Measurements from ENCODE around the gene FAM120B.

The FAM120B gene

DNA sequence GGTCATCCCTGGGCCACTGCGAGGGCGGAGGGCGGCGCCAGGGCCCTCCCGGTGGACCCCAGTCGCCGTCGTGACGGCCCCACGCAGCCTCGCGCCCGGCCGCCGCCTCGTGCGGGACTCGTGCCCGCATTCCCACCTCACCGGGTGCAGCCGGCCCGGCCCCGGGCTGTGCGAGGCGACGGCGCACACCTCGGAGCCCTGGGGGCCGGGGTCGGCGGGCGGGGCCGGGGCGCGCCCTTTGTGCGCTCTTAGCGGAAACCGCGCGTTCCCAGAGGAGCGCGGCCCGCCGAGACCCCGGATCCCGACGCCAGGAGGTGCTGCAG is 10.2 kb upstream of the FAM120B start:
- H3K27me3 ChIP-seq (ENCODE audit: control insufficient read depth, insufficient read depth, low read length) = peaks cover 63% of the 10 kb centered on the region
- peak overlapping the region; percentile 91 for H3K4me2 ChIP-seq (ENCODE audit: low read length)
- H3K9me3 ChIP-seq (replicated peaks; ENCODE audit: low read length) = no peaks in the 10 kb centered on the region
- H3K4me3 ChIP-seq (ENCODE audit: low read length) = peak overlapping the region; percentile 66
- no peaks in the 10 kb centered on the region for H3K36me3 ChIP-seq (ENCODE audit: insufficient read depth, low read length)
- H3K9ac ChIP-seq (ENCODE audit: low read depth, low read length) = no peak overlapping the region
- peaks cover 16% of the 10 kb centered on the region for H3K4me1 ChIP-seq (ENCODE audit: control insufficient read depth, insufficient read depth, low read length)

DNA sequence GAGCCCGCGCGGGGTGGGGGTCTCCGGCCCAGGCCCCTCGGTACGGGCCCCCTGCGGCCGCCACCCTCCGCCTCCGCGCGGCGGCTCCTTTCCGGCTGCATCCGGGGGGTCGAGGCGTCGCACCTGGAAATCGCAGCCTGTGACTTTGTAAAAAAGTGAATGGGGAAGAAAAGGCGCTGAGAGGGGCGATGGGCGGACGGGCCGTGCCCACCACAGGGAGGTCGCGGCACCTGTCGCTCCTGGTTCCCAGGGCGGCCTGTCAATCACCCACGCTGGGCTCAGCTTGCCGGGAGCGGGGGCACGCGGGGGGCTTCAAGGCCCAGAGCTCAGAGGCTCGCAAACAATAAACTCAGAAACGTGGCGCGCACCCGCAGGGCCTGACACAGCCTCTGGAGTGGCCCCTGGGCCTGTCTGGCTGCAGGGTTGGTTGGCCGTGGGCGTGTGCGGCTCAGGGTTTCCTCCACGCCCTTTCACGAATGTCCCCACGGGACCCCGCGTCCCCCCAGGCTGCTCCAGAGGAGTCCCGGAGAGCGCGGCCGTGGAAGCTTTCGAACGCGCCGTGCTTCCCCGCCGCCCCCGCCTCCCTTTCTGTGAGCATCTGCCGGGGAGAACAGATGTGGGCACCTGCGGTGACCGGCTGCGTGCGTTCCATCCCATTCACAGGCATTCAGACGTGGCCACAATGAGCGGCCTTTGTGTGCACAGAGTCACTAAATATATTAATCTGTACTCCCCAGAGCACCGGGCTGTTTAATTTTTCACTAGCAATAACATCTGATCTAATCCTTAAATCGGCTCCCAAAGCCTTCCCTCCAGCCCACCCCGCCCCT is 9.6 kb upstream of the FAM120B start:
- no peaks in the 10 kb centered on the region for H3K36me3 ChIP-seq (ENCODE audit: insufficient read depth, low read length)
- H3K27me3 ChIP-seq (ENCODE audit: control insufficient read depth, insufficient read depth, low read length) = peaks cover 57% of the 10 kb centered on the region
- no peak overlapping the region for H3K9ac ChIP-seq (ENCODE audit: low read depth, low read length)
- H3K9me3 ChIP-seq (replicated peaks; ENCODE audit: low read length) = no peaks in the 10 kb centered on the region
- H3K4me1 ChIP-seq (ENCODE audit: control insufficient read depth, insufficient read depth, low read length) = peaks cover 11% of the 10 kb centered on the region
- H3K4me3 ChIP-seq (ENCODE audit: low read length) = no peak overlapping the region
- H3K4me2 ChIP-seq (ENCODE audit: low read length) = no peak overlapping the region

DNA sequence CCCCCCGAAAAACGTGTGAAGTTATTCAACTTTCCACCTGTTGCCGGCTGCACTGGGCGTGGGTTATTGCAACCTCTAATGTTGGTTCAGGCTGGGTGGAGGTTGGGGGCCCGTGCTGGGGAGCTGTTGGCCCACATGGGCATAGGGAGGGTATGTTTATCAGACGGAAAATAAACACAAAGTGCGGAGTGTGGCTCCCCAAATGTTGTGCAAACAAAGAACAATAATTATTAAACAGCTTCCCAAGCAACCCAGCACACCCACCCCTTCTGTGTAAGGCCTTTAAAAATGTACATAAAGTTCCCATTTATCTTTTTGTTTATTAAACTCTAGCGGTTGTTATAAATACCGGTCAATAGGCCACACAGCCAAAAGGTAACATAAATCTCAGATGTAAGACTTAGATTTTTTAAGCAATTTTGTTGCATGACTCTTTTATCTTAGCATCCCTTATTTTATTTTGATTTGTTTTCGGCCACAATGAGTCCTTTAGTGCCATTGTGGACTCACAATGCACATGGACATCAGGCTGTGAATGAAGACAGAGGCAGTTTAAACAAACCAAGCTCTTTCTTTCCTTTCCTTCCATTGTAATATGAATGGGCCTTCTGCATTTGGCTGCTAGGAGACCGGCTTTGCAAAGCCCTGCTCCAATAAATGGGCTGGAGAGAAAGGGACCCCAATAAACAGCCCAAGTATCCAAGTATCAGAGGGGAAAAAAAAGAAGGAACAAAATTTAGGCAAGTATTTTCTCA is 8.8 kb upstream of the FAM120B start:
- no peaks in the 10 kb centered on the region for H3K36me3 ChIP-seq (ENCODE audit: insufficient read depth, low read length)
- H3K4me1 ChIP-seq (ENCODE audit: control insufficient read depth, insufficient read depth, low read length) = peaks cover 11% of the 10 kb centered on the region
- peaks cover 49% of the 10 kb centered on the region for H3K27me3 ChIP-seq (ENCODE audit: control insufficient read depth, insufficient read depth, low read length)
- no peak overlapping the region for H3K4me3 ChIP-seq (ENCODE audit: low read length)
- no peak overlapping the region for H3K9ac ChIP-seq (ENCODE audit: low read depth, low read length)
- H3K4me2 ChIP-seq (ENCODE audit: low read length) = no peak overlapping the region
- H3K9me3 ChIP-seq (replicated peaks; ENCODE audit: low read length) = no peaks in the 10 kb centered on the region

DNA sequence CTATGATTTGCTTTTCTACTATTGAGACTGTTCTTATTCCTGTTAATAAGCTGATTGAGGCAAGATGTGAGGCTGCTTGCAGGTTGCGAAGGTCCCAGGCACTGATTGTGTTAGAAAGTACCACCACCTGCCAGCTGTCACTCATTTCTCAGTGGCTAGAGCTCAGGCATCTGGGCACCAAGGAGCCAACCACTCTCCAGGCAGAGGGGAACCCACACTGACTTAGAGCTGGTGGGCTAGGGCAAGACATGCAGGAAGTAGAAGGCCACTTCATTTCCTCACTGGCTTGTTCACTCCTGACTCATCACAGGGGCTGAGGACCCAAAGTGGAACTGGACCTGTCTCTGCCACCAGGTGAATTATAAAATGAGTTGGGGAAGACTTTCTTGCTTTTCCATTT is 7.9 kb upstream of the FAM120B start:
- H3K4me2 ChIP-seq (ENCODE audit: low read length) = no peak overlapping the region
- H3K4me1 ChIP-seq (ENCODE audit: control insufficient read depth, insufficient read depth, low read length) = peaks cover 11% of the 10 kb centered on the region
- no peaks in the 10 kb centered on the region for H3K9me3 ChIP-seq (replicated peaks; ENCODE audit: low read length)
- peaks cover 40% of the 10 kb centered on the region for H3K27me3 ChIP-seq (ENCODE audit: control insufficient read depth, insufficient read depth, low read length)
- no peaks in the 10 kb centered on the region for H3K36me3 ChIP-seq (ENCODE audit: insufficient read depth, low read length)
- H3K9ac ChIP-seq (ENCODE audit: low read depth, low read length) = no peak overlapping the region
- no peak overlapping the region for H3K4me3 ChIP-seq (ENCODE audit: low read length)

DNA sequence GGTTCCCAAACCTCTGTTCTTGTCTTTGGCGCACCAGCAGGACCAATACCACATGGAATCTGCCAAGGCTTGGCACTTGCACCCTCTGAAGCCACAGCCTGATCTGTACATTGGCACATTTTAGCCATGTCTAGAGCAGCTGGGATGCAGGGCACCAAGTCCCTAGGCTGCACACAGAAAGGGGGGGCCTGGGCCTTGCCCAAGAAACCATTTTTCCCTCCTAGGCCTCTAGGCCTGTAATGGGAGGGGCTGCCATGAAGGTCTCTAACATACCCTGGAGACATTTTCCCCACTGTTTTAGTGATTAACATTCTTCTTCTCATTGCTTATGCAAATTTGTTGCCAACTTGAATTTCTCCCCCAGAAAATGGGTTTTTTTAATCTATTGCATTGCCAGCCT is 5.4 kb upstream of the FAM120B start:
- peaks cover 15% of the 10 kb centered on the region for H3K27me3 ChIP-seq (ENCODE audit: control insufficient read depth, insufficient read depth, low read length)

DNA sequence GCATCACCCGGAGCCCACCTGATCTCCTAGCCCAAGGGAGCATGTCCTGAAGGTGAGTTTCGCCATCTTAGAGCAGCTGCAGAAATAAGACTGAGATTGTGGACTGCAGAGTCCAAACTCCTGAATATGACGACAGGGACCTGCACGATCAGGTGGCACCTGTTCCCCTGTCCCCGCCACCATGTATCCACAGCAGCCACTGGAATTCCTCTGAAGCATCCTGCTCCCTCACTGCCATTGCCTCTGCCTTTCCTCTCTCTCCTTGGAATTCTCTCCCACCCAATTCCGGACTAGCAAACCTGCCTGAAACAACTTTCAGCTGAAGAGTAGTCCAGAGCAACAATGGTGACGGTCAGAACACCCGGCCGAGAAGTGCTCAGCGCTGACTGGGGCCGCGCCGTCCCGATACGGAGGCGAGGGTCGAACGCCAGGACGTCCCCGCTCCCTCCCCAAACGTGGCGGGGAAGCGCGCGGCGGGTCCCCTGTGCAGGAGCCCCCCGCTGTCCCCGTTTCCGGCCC is 694 bp upstream of the FAM120B start:
- Histone ChIP-seq H3K27me3 (ENCODE audit: control insufficient read depth, insufficient read depth, low read length) (no peaks in the 10 kb centered on the region), H3K4me1 (ENCODE audit: control insufficient read depth, insufficient read depth, low read length) (peaks cover 22% of the 10 kb centered on the region), H3K4me3 (ENCODE audit: low read length) (peak overlapping the region; percentile 87), H3K9me3 (replicated peaks; ENCODE audit: low read length) (no peaks in the 10 kb centered on the region), H3K36me3 (ENCODE audit: insufficient read depth, low read length) (no peaks in the 10 kb centered on the region), H3K9ac (ENCODE audit: low read depth, low read length) (peak overlapping the region; percentile 96), H3K4me2 (ENCODE audit: low read length) (peak overlapping the region; percentile 95)

More for the DNA sequence above, 5.4 kb upstream of the FAM120B start:
- H3K9ac ChIP-seq (ENCODE audit: low read depth, low read length) = no peak overlapping the region
- no peak overlapping the region for H3K4me3 ChIP-seq (ENCODE audit: low read length)
- no peaks in the 10 kb centered on the region for H3K36me3 ChIP-seq (ENCODE audit: insufficient read depth, low read length)
- no peak overlapping the region for H3K4me2 ChIP-seq (ENCODE audit: low read length)
- H3K4me1 ChIP-seq (ENCODE audit: control insufficient read depth, insufficient read depth, low read length) = peaks cover 8% of the 10 kb centered on the region
- H3K9me3 ChIP-seq (replicated peaks; ENCODE audit: low read length) = no peaks in the 10 kb centered on the region

DNA sequence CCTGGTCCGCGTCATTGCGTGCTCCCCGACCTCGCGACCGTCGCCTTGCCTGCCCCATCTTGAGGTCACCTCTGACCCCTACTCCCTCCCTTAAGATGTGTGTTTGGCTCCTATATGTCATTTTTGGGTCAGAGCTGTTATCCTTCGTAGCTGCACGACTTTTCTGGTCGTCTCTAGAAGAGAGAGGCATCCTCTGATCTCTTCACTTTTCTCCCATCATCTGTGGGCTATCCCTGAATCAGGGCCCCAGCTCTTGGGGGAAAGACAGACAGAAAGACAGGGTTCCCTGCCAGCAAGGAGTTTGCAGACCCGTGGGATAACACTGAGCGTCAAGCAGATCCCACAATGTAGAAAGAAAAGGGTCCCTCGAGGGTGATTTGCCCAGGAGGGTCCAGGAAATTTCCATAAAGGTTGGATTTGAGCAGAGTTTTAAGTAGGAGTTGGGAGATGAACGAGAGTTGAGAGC is 555 bp downstream of the FAM120B start:
- Histone ChIP-seq H3K4me2 (ENCODE audit: low read length) (peak overlapping the region; percentile 95), H3K9me3 (replicated peaks; ENCODE audit: low read length) (no peaks in the 10 kb centered on the region), H3K36me3 (ENCODE audit: insufficient read depth, low read length) (no peaks in the 10 kb centered on the region), H3K4me3 (ENCODE audit: low read length) (peak overlapping the region; percentile 87), H3K4me1 (ENCODE audit: control insufficient read depth, insufficient read depth, low read length) (peaks cover 22% of the 10 kb centered on the region), H3K9ac (ENCODE audit: low read depth, low read length) (peak overlapping the region; percentile 96), H3K27me3 (ENCODE audit: control insufficient read depth, insufficient read depth, low read length) (no peaks in the 10 kb centered on the region)

DNA sequence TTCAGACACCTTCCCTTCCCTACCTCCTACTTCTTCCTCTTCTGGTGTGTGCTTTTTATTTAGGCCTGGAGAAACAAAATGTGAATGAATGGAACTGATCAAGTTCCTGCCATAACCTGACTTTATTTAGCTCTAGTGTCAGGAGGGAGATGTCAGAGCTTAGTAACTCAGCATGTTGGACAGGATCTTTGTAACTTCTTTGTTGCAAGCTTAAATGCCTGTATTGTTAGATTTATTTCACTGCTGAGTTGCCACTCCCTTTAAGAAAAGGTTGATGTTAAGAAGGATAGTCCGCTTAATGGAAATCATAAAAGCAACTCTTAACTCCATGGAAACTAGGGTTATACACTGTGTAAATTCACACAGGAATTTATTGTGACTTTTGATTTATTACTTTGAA is 2.2 kb downstream of the FAM120B start:
- peak overlapping the region; percentile 5 for H3K9ac ChIP-seq (ENCODE audit: low read depth, low read length)
- H3K4me2 ChIP-seq (ENCODE audit: low read length) = peak overlapping the region; percentile 95
- no peaks in the 10 kb centered on the region for H3K9me3 ChIP-seq (replicated peaks; ENCODE audit: low read length)
- H3K36me3 ChIP-seq (ENCODE audit: insufficient read depth, low read length) = no peaks in the 10 kb centered on the region
- peaks cover 22% of the 10 kb centered on the region for H3K4me1 ChIP-seq (ENCODE audit: control insufficient read depth, insufficient read depth, low read length)
- H3K4me3 ChIP-seq (ENCODE audit: low read length) = peak overlapping the region; percentile 7
- H3K27me3 ChIP-seq (ENCODE audit: control insufficient read depth, insufficient read depth, low read length) = no peaks in the 10 kb centered on the region

DNA sequence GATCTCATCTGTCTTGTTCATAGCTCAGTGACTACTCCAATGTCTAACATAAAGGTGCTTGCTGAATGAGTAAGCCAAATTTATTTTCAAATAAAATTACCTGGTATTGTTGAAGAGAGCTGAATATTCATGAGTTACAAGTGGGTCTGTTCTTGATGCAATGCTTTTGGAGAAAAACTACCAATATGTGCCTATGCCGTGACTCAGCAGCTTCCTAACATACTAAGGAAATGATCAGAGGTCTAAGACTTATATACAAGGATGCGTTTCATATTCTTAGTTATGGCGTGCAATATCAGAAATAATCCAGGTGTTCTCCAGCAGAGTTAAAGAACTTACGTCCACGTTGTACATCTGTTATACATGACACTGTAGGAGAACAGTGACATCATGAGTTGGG is 5.1 kb downstream of the FAM120B start:
- H3K9me3 ChIP-seq (replicated peaks; ENCODE audit: low read length) = no peaks in the 10 kb centered on the region
- peaks cover 17% of the 10 kb centered on the region for H3K4me1 ChIP-seq (ENCODE audit: control insufficient read depth, insufficient read depth, low read length)
- H3K4me2 ChIP-seq (ENCODE audit: low read length) = no peak overlapping the region
- no peak overlapping the region for H3K9ac ChIP-seq (ENCODE audit: low read depth, low read length)
- H3K4me3 ChIP-seq (ENCODE audit: low read length) = no peak overlapping the region
- no peaks in the 10 kb centered on the region for H3K27me3 ChIP-seq (ENCODE audit: control insufficient read depth, insufficient read depth, low read length)
- peaks cover 3% of the 10 kb centered on the region for H3K36me3 ChIP-seq (ENCODE audit: insufficient read depth, low read length)

DNA sequence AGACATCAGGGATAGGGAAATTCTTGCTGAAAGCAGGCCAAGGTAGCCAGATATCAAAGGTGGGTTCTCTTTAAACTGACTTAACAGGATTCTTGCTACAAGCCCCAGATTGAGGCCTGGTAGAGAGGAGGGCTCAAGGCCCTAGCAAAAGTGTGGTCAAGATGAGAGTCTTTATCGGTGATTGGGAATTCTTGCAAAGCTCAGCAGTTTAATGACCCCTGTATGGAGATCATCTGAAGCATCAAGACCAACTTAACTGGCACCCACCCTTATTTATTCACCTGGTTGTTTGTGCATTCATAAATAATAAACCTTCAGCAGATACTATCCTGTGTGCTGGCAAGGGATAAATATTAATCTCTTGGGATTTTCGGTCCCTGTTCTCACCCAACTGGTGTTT is 6.3 kb downstream of the FAM120B start:
- H3K36me3 ChIP-seq (ENCODE audit: insufficient read depth, low read length) = peaks cover 10% of the 10 kb centered on the region
- H3K9ac ChIP-seq (ENCODE audit: low read depth, low read length) = no peak overlapping the region
- no peaks in the 10 kb centered on the region for H3K27me3 ChIP-seq (ENCODE audit: control insufficient read depth, insufficient read depth, low read length)
- H3K4me3 ChIP-seq (ENCODE audit: low read length) = no peak overlapping the region
- H3K4me1 ChIP-seq (ENCODE audit: control insufficient read depth, insufficient read depth, low read length) = peaks cover 11% of the 10 kb centered on the region
- H3K9me3 ChIP-seq (replicated peaks; ENCODE audit: low read length) = no peaks in the 10 kb centered on the region
- H3K4me2 ChIP-seq (ENCODE audit: low read length) = no peak overlapping the region

DNA sequence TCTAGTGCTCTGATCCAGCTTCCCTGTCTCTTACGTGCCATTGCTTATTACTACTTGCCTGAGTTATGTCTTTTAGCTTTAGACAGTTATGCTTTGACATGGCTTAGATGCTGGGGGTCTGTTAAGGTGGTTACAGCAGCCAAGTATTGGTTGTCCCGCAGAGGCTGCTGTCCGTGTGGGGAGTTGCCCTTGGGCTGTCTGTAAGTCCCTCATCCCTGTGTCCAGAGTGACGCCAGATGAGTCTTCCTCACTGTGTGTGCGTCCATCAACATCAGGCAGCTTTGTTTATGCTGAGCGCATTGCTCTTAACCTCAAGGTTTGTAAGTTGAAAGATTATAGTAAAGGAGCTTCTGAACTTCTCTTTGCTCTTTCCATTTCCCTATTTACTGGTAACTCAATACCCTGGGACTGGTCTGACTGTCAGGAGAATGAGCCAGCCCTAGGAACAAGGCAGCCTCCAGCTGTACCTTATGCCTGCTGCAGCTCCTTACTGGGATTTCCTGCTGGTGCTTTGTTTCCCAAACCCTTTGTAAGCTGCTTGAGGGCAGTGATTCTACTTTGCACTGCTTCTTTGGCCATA is 7.2 kb downstream of the FAM120B start:
- no peak overlapping the region for H3K9ac ChIP-seq (ENCODE audit: low read depth, low read length)
- no peak overlapping the region for H3K4me3 ChIP-seq (ENCODE audit: low read length)
- H3K4me2 ChIP-seq (ENCODE audit: low read length) = no peak overlapping the region
- no peaks in the 10 kb centered on the region for H3K9me3 ChIP-seq (replicated peaks; ENCODE audit: low read length)
- H3K4me1 ChIP-seq (ENCODE audit: control insufficient read depth, insufficient read depth, low read length) = peaks cover 1% of the 10 kb centered on the region
- peaks cover 19% of the 10 kb centered on the region for H3K36me3 ChIP-seq (ENCODE audit: insufficient read depth, low read length)
- H3K27me3 ChIP-seq (ENCODE audit: control insufficient read depth, insufficient read depth, low read length) = no peaks in the 10 kb centered on the region
